HepG2 (cell line): ENCODE data around the gene HMMR. TPM values are rescaled to one million over a fixed set of nuclear protein-coding genes. Genes with fewer than 3 reads are reported as not detected.
A peak's percentile ranks its signal among the peaks of the same experiment; 100 is the strongest.

Experiments used
- CHCHD3 ChIP-seq: sonication (generic); formaldehyde crosslinking; IDR thresholded peaks from 2 replicates; pipeline ENCODE4 v1.8.0; 2022; ENCODE audit warnings: mild to moderate bottlenecking, missing genetic modification reagents, moderate library complexity
- ETV5 ChIP-seq: IDR thresholded peaks from 2 replicates; pipeline ENCODE4 v1.6.1; 2018; ENCODE audit warnings: missing biosample characterization, missing genetic modification reagents, inconsistent platforms, borderline replicate concordance
- FOSL2 ChIP-seq: sonication (generic); formaldehyde crosslinking; IDR thresholded peaks from 2 replicates; pipeline ENCODE4 v1.4.0; 2020; ENCODE audit warnings: missing genetic modification reagents
- GMEB2 ChIP-seq: IDR thresholded peaks from 2 replicates; pipeline ENCODE4 v1.6.1; 2016; ENCODE audit warnings: missing biosample characterization, missing genetic modification reagents, low read depth
- HBP1 ChIP-seq: IDR thresholded peaks from 2 replicates; pipeline ENCODE4 v1.6.1; 2016; ENCODE audit warnings: low read depth, control low read depth
- HDAC2 ChIP-seq: sonication (generic); formaldehyde crosslinking; IDR thresholded peaks from 2 replicates; pipeline ENCODE4 v1.4.0; 2020; ENCODE audit warnings: missing genetic modification reagents
- HNRNPH1 ChIP-seq: fragments of 200-400 bp; formaldehyde crosslinking; optimal IDR thresholded peaks from 2 replicates; pipeline ENCODE3; 2017; ENCODE audit warnings: mild to moderate bottlenecking, low read depth, low read length
- HNRNPUL1 ChIP-seq: fragments of 200-400 bp; formaldehyde crosslinking; IDR thresholded peaks from 2 replicates; pipeline ENCODE4 v1.6.1; 2017; ENCODE audit warnings: low read depth, mild to moderate bottlenecking, low read length, moderate library complexity
- IKZF5 ChIP-seq: IDR thresholded peaks from 2 replicates; pipeline ENCODE4 v1.6.1; 2018; ENCODE audit warnings: missing genetic modification reagents, mild to moderate bottlenecking, missing compliant biosample characterization
- KDM3A ChIP-seq: IDR thresholded peaks from 2 replicates; pipeline ENCODE4 v1.6.1; 2018; ENCODE audit warnings: low read depth, missing compliant biosample characterization
- KMT2B ChIP-seq: IDR thresholded peaks from 2 replicates; pipeline ENCODE4 v1.6.1; 2016; ENCODE audit warnings: missing genetic modification reagents, missing compliant biosample characterization
- MEIS1 ChIP-seq: sonication (generic); formaldehyde crosslinking; IDR thresholded peaks from 2 replicates; pipeline ENCODE4 v1.9.0; 2021; ENCODE audit warnings: mild to moderate bottlenecking, missing genetic modification reagents, moderate library complexity, borderline replicate concordance
- NFIC ChIP-seq: IDR thresholded peaks from 2 replicates; pipeline ENCODE4 v1.6.1; 2012; ENCODE audit warnings: mild to moderate bottlenecking, low read length, inconsistent platforms
- NFRKB ChIP-seq: fragments of 450-650 bp; IDR thresholded peaks from 2 replicates; pipeline ENCODE4 v1.6.1; 2017
- NR2F6 ChIP-seq, 2 experiments: IDR thresholded peaks; 2 replicates each; pipeline ENCODE4 v1.6.1; 2016; ENCODE audit warnings: antibody characterized with exemption in 1 of 2, mild to moderate bottlenecking in 1 of 2
- SAP130 ChIP-seq: IDR thresholded peaks from 2 replicates; pipeline ENCODE4 v1.6.1; 2016; ENCODE audit warnings: low read depth
- SMAD9 ChIP-seq: sonication (generic); formaldehyde crosslinking; IDR thresholded peaks from 2 replicates; pipeline ENCODE4 v1.5.1; 2020; ENCODE audit warnings: mild to moderate bottlenecking, missing genetic modification reagents
- TARDBP ChIP-seq: sonication (generic); formaldehyde crosslinking; IDR thresholded peaks from 2 replicates; pipeline ENCODE4 v1.8.0; 2022; ENCODE audit warnings: mild to moderate bottlenecking, missing genetic modification reagents
- ZFX ChIP-seq: sonication (generic); formaldehyde crosslinking; IDR thresholded peaks from 2 replicates; pipeline ENCODE4 v1.4.0; 2020; ENCODE audit warnings: mild to moderate bottlenecking, low read depth, missing genetic modification reagents, moderate library complexity
- ZFYVE20 ChIP-seq: sonication (generic); formaldehyde crosslinking; IDR thresholded peaks from 2 replicates; pipeline ENCODE4 v1.8.0; 2023; ENCODE audit warnings: low read depth, mild to moderate bottlenecking, moderate library complexity, missing genetic modification reagents, borderline replicate concordance
- ZNF12 ChIP-seq: sonication (generic); formaldehyde crosslinking; IDR thresholded peaks from 2 replicates; pipeline ENCODE4 v1.5.0; 2020; ENCODE audit warnings: missing genetic modification reagents
- ZNF3 ChIP-seq: IDR thresholded peaks from 2 replicates; pipeline ENCODE4 v1.7.0; 2017; ENCODE audit warnings: inconsistent platforms
- ZNF343 ChIP-seq: sonication (generic); formaldehyde crosslinking; IDR thresholded peaks from 2 replicates; pipeline ENCODE4 v1.4.0; 2020; ENCODE audit warnings: mild to moderate bottlenecking, missing genetic modification reagents
- ZNF383 ChIP-seq: sonication (generic); formaldehyde crosslinking; IDR thresholded peaks from 2 replicates; pipeline ENCODE4 v1.4.0; 2020; ENCODE audit warnings: missing genetic modification reagents, mild to moderate bottlenecking, borderline replicate concordance
- ZNF746 ChIP-seq: sonication (generic); formaldehyde crosslinking; IDR thresholded peaks from 2 replicates; pipeline ENCODE4 v1.8.0; 2022; ENCODE audit warnings: mild to moderate bottlenecking, missing genetic modification reagents
- ZNF777 ChIP-seq: sonication (generic); formaldehyde crosslinking; IDR thresholded peaks from 2 replicates; pipeline ENCODE4 v1.4.0; 2020; ENCODE audit warnings: missing genetic modification reagents
- polyA plus RNA-seq, 8 experiments: library from polyadenylated mRNA; depleted of rRNA in 3 of 8; stranded (reverse) in 7 of 8; unstranded in 1 of 8; fragments of >200 nt; fragmentation: Illumina TruSeq in 4 of 8; extraction: Trizol in 4 of 8; gene quantifications; 2 replicates each; pipeline versions ENCODE4 v1.2.1 to v1.2.3, GENCODE V29; 2011 to 2016; ENCODE audit warnings: low read depth in 4 of 8, missing spikeins in 1 of 8, mixed read lengths in 1 of 8; ENCODE audit not compliant: insufficient read depth in 1 of 8
- total RNA-seq, 5 experiments: library from RNA; depleted of rRNA; stranded (reverse); fragments of >200 nt; fragmentation: Illumina TruSeq; extraction: Trizol; gene quantifications; 2 replicates each; pipeline ENCODE4 v1.2.3, GENCODE V29; 2016; ENCODE audit warnings: low read depth in 1 of 5
- TF ChIP-seq, protein P1 (sequence below): sonication (generic); formaldehyde crosslinking; IDR thresholded peaks from 2 replicates; pipeline ENCODE4 v1.4.0; 2020; ENCODE audit warnings: low read depth, mild to moderate bottlenecking, missing genetic modification reagents

The HMMR gene
- total and polyA plus RNA-seq, 2 of the 13 experiments (the other 11 are each of a cell fraction or from before 2014, with no cell fraction given), result 8.5 to 48.3 TPM

- TF ChIP-seq, protein P1, sequence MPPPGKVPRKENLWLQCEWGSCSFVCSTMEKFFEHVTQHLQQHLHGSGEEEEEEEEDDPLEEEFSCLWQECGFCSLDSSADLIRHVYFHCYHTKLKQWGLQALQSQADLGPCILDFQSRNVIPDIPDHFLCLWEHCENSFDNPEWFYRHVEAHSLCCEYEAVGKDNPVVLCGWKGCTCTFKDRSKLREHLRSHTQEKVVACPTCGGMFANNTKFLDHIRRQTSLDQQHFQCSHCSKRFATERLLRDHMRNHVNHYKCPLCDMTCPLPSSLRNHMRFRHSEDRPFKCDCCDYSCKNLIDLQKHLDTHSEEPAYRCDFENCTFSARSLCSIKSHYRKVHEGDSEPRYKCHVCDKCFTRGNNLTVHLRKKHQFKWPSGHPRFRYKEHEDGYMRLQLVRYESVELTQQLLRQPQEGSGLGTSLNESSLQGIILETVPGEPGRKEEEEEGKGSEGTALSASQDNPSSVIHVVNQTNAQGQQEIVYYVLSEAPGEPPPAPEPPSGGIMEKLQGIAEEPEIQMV (CRISPR knock-in tag), result no peak
- TF ChIP-seq GMEB2, result peak; percentile 84
- no peak for TF ChIP-seq CHCHD3 (CRISPR knock-in tag)
- TF ChIP-seq ZNF12 (CRISPR knock-in tag), result peak; percentile 13; the same call in 1 of the 2 replicates
- TF ChIP-seq ZNF746 (CRISPR knock-in tag), result no peak
- TF ChIP-seq ZNF3 (CRISPR knock-in tag), result no peak
- peak; percentile 27; the same call in 1 of the 2 replicates for TF ChIP-seq HDAC2 (CRISPR knock-in tag)
- TF ChIP-seq KMT2B (CRISPR knock-in tag), result peak; percentile 92
- TF ChIP-seq ETV5 (CRISPR knock-in tag), result peak; percentile 53
- TF ChIP-seq NR2F6 (IDR thresholded peaks at IDR 0.05), result peak; percentile 12; the same call in 1 of the 2 replicates
- peak; percentile 32; the same call in 1 of the 2 replicates for TF ChIP-seq NR2F6 (CRISPR knock-in tag; IDR thresholded peaks at IDR 0.05)
- TF ChIP-seq NFIC, result no peak
- no peak for TF ChIP-seq HNRNPH1
- TF ChIP-seq FOSL2, result no peak
- peak; percentile 66; the same call in 1 of the 2 replicates for TF ChIP-seq ZNF343 (CRISPR knock-in tag)
- TF ChIP-seq NFRKB, result no peak
- TF ChIP-seq KDM3A (CRISPR knock-in tag), result peak; percentile 58; the same call in 1 of the 2 replicates
- peak; percentile 96 for TF ChIP-seq ZFX (CRISPR knock-in tag)
- peak; percentile 88 for TF ChIP-seq IKZF5 (CRISPR knock-in tag)
- 0 out of 2 replicates have a peak, but pooled peaks have one; percentile 24 for TF ChIP-seq SMAD9 (CRISPR knock-in tag)
- no peak for TF ChIP-seq MEIS1 (CRISPR knock-in tag)
- peak; percentile 74; the same call in 1 of the 2 replicates for TF ChIP-seq HNRNPUL1
- no peak for TF ChIP-seq ZNF383
- no peak; the same call in 1 of the 2 replicates for TF ChIP-seq TARDBP (CRISPR knock-in tag)
- peak; percentile 96 for TF ChIP-seq SAP130 (CRISPR knock-in tag)
- no peak; the same call in 1 of the 2 replicates for TF ChIP-seq ZNF777 (CRISPR knock-in tag)
- TF ChIP-seq HBP1 (CRISPR knock-in tag), result 0 out of 2 replicates have a peak, but pooled peaks have one; percentile 32
- no peak for TF ChIP-seq ZFYVE20 (CRISPR knock-in tag)
Observed at GRCh38 chr5:163505368-163506094, 45.1 kb downstream of the HMMR start, which contains the start of gene MAT2B (continued).
